Stimulated activated CD8-positive, alpha-beta memory T cell treated with anti-CD3 and anti-CD28 coated beads, Interleukin-12 subunit alpha, Interleukin-12 subunit beta, amount 100 ng/mL, for 24 hours (primary cell): Measurements from ENCODE around the gene JAK2.
"Not testable (repeated sequence)": the region's sequence is repeated elsewhere in the genome, so short reads cannot be mapped to it uniquely, and the experiment has no call there.

Source experiments
- DNase-seq: peaks from one replicate; pipeline ENCODE4 v3.0.0-alpha.2; 2020; ENCODE audit errors: extremely low read depth

JAK2 gene

GRCh38 chr9:5041390-5042115 is 56.5 kb downstream of the JAK2 start:
- no peak for DNase-seq

GRCh38 chr9:5042661-5043178 is 57.6 kb downstream of the JAK2 start:
- DNase-seq: no peak

GRCh38 chr9:5043381-5043780 is 58.3 kb downstream of the JAK2 start:
- no peak for DNase-seq

GRCh38 chr9:5044160-5044559 is 59.1 kb downstream of the JAK2 start:
- DNase-seq: no peak

- DNase-seq: no peak
Measured at GRCh38 chr9:5052838-5053237, 67.8 kb downstream of the JAK2 start.

- no peak for DNase-seq
Measured at GRCh38 chr9:5062631-5063030, 77.6 kb downstream of the JAK2 start.

- no peak for DNase-seq
Measured at GRCh38 chr9:5072871-5073270, 87.8 kb downstream of the JAK2 start.

GRCh38 chr9:5073701-5074100 is 88.6 kb downstream of the JAK2 start:
- no peak for DNase-seq

GRCh38 chr9:5085993-5086392 is 100.9 kb downstream of the JAK2 start:
- no peak for DNase-seq

GRCh38 chr9:5089737-5090136 is 104.7 kb downstream of the JAK2 start:
- DNase-seq: no peak

GRCh38 chr9:5095795-5096194 is 110.7 kb downstream of the JAK2 start:
- DNase-seq: no peak

- no peak for DNase-seq
Measured at GRCh38 chr9:5099466-5099865, 114.4 kb downstream of the JAK2 start.

GRCh38 chr9:5101127-5101526 is 116.1 kb downstream of the JAK2 start:
- DNase-seq: not testable (repeated sequence)

- not testable (repeated sequence) for DNase-seq
Measured at GRCh38 chr9:5106517-5106916, 121.4 kb downstream of the JAK2 start.

- DNase-seq: no peak
Measured at GRCh38 chr9:5110867-5111681, 126.0 kb downstream of the JAK2 start.

- DNase-seq: no peak
Measured at GRCh38 chr9:5111696-5112095, 126.6 kb downstream of the JAK2 start.

- no peak for DNase-seq
Measured at GRCh38 chr9:5112109-5112592, 127.1 kb downstream of the JAK2 start.

- no peak for DNase-seq
Measured at GRCh38 chr9:5112646-5113045, 127.6 kb downstream of the JAK2 start.

- no peak for DNase-seq
Measured at GRCh38 chr9:5113523-5113922, 128.5 kb downstream of the JAK2 start.

GRCh38 chr9:5113994-5114748 is 129.1 kb downstream of the JAK2 start:
- DNase-seq: no peak

- DNase-seq: no peak
Measured at GRCh38 chr9:5122116-5122515, 137.0 kb downstream of the JAK2 start.

GRCh38 chr9:5122516-5122915 is 137.4 kb downstream of the JAK2 start:
- DNase-seq: no peak
